ENCODE measurements around the gene SEPTIN1.

- TF ChIP-seq ZNF274 (IDR thresholded peaks at IDR 0.05; ENCODE audit: low read depth, low read length) (no peak), YY1 (IDR thresholded peaks at IDR 0.05; ENCODE audit: insufficient read depth, insufficient read length) (no peak), SUZ12 (IDR thresholded peaks at IDR 0.05; ENCODE audit: extremely low read depth, insufficient read depth, insufficient read length) (no peak)
These were observed 4.5 kb downstream of the SEPTIN1 start for GRCh38 chr16:30377812-30378235.

Measured in NT2/D1 (cell line).